Stimulated activated CD8-positive, alpha-beta memory T cell treated with anti-CD3 and anti-CD28 coated beads, Interleukin-4, amount 100 ng/mL, for 48 hours (primary cell): ENCODE measurements around the gene TJAP1.

Experiments
- DNase-seq: peaks from one replicate; pipeline ENCODE4 v3.0.0-alpha.2; 2020

The TJAP1 gene

DNA sequence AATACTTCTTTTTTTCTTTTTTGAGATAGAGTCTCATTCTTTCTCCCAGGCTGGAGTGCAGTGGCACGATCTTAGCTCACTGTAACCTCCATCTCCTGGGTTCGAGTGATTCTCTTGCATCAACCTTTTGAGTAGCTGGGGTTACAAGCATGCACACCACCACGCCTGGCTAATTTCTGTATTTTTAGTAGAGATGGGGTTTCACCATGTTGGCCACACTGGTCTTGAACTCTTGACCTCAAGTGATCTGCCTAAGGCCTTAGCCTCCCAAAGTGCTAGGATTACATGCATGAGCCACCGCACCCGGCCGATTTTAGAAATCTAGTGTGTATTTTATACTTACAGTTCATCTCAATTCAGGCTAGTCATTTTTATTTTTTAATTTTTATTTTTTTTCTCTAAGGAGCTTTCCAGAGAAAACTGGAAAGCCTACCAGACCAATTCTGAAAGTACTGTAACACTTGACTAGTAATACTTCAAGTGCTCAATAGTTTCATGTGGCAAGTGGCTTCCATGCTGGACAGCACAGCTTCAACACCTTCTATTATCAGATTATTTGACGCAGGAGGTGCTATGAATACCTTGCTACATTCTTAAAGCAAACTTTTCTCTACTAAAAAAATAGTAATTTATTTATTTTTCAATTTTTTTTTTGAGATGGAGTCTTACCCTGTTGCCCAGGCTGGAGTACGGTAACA, 64.6 kb downstream of the TJAP1 start:
- no peak for DNase-seq

DNA sequence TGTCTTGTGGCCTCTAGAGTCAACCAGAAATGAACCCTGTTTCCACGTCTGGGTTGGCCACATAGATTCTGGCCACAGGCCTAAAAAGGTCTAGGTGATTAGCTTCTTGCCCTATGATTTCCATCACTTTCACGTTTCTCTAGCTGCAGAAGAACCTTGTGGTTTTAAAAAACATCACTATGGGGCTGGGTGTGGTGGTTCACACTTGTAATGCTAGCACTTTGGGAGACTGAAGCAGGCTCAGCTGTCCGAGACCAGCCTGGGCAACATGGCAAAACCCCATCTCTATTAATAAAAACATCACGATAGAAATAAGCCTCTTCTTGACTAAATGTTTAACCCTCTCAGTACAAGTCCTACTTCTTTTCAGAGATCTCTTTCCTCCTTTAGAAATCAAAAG, 67.1 kb downstream of the TJAP1 start:
- DNase-seq = no peak

DNA sequence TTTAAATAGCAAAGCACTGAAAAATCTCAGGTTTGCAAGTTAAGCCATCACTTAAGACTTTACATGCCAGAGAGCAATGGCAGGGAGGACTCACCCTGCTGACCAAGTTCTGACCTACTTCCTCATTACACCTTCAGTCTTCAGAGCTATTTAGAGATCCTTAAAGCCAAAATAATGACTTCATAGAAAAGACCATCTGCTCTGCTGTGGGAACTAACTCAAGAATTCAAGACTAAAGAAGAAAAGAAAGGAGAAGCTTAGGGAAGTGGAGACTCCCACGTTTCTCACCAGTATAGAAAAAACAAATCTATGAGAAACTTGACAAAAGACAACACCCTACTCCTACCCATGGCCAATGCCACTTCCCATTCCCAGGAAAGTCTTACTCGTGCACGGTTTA, 69.9 kb downstream of the TJAP1 start:
- no peak for DNase-seq
